PFSK-1 (cell line): ENCODE results near the gene ARCN1.

Source experiments
- FOXP2 ChIP-seq: optimal IDR thresholded peaks from 2 replicates; pipeline ENCODE3; 2011; ENCODE audit warnings: borderline replicate concordance, control low read depth, inconsistent platforms; ENCODE audit not compliant: insufficient read depth; ENCODE audit errors: extremely low read length, extremely low read depth
- POLR2AphosphoS5 ChIP-seq: IDR thresholded peaks from 2 replicates; pipeline ENCODE4 v1.6.1; 2012; ENCODE audit warnings: low read depth, mild to moderate bottlenecking, control low read depth, low read length, moderate library complexity
- REST ChIP-seq, 2 experiments: IDR thresholded peaks; 2 replicates each; pipeline versions ENCODE4 v1.6.1 to v1.8.0; 2011 to 2012; ENCODE audit warnings: low read depth in 2 of 2, low read length in 2 of 2, control low read depth in 1 of 2, inconsistent platforms in 1 of 2, mild to moderate bottlenecking in 1 of 2, moderate library complexity in 1 of 2; ENCODE audit not compliant: insufficient read depth in 1 of 2
- SIN3A ChIP-seq: IDR thresholded peaks from 2 replicates; pipeline ENCODE4 v1.6.1; 2012; ENCODE audit warnings: mild to moderate bottlenecking, low read length, moderate library complexity, borderline replicate concordance; ENCODE audit not compliant: insufficient read depth
- TAF1 ChIP-seq: IDR thresholded peaks from 2 replicates; pipeline ENCODE4 v1.6.1; 2012; ENCODE audit warnings: low read length, control low read depth, borderline replicate concordance; ENCODE audit not compliant: insufficient read depth

GRCh38 chr11:118608360-118609227 is 36.4 kb downstream of the ARCN1 start:
- TF ChIP-seq REST (IDR thresholded peaks at IDR 0.05; ENCODE audit: insufficient read depth in 1 of 2, low read depth in 2 of 2, low read length in 2 of 2) (no peak), POLR2AphosphoS5 (no peak), SIN3A (no peak), TAF1 (no peak), FOXP2 (peak; percentile 89)
